ENCODE results near the gene PHGDH. TPM values are rescaled to one million over a fixed set of nuclear protein-coding genes. Genes with fewer than 3 reads are reported as not detected.
"Not testable (repeated sequence)": the region's sequence is repeated elsewhere in the genome, so short reads cannot be mapped to it uniquely, and the experiment has no call there.

The PHGDH gene
- total and polyA plus RNA-seq, 10 donors = 1.1 to 24.6 (median 5.5) TPM

- H3K27ac ChIP-seq = no peak overlapping the region
- no peak for TF ChIP-seq CTCF (IDR thresholded peaks at IDR 0.05 in 8 of 11, conservative IDR thresholded peaks at IDR 0.05 in 3 of 11)
- no peak for TF ChIP-seq POLR2AphosphoS5 (IDR thresholded peaks at IDR 0.05)
- TF ChIP-seq POLR2A (IDR thresholded peaks at IDR 0.05) = no peak
- no peaks in the 10 kb centered on the region for H3K36me3 ChIP-seq
- WGBS, 5 donors = 64 to 76% (median 70%) methylated on average over 7 of the region's 7 CpGs
- intact Hi-C loops (cut with DNase I; ENCODE audit: low total_unique reads) = no loop called here
- no peaks in the 10 kb centered on the region for H3K27me3 ChIP-seq (replicated peaks in 1 of 7)
- no peak for DNase-seq
- H3K4me1 ChIP-seq = peaks cover 0 to 5% (median 0%) of the 10 kb centered on the region in 6 donors
- H3K4me3 ChIP-seq = no peak overlapping the region
- no peaks in the 10 kb centered on the region for H3K9me3 ChIP-seq
These were observed 71.0 kb downstream of the PHGDH start for GRCh38 chr1:119782631-119783325.

- 47 to 71% (median 58%) methylated on average over 6 of the region's 6 CpGs for WGBS, 5 donors
- intact Hi-C loops (cut with DNase I; ENCODE audit: low total_unique reads) = no loop called here
- Histone ChIP-seq H3K27ac (no peak overlapping the region), H3K4me1 (peaks cover 0 to 5% (median 0%) of the 10 kb centered on the region in 6 donors), H3K4me3 (no peak overlapping the region), H3K36me3 (no peaks in the 10 kb centered on the region), H3K27me3 (replicated peaks in 1 of 7) (no peaks in the 10 kb centered on the region), H3K9me3 (no peaks in the 10 kb centered on the region)
- DNase-seq = no peak
- no peak for TF ChIP-seq POLR2A (IDR thresholded peaks at IDR 0.05)
- no peak for TF ChIP-seq POLR2AphosphoS5 (IDR thresholded peaks at IDR 0.05)
- no peak for TF ChIP-seq CTCF (IDR thresholded peaks at IDR 0.05 in 8 of 11, conservative IDR thresholded peaks at IDR 0.05 in 3 of 11)
These were observed 71.8 kb downstream of the PHGDH start for GRCh38 chr1:119783354-119784185.

GRCh38 chr1:119784191-119784781 lies 72.6 kb downstream of the PHGDH start:
- DNase-seq = no peak
- Histone ChIP-seq H3K9me3 (no peaks in the 10 kb centered on the region), H3K27ac (no peak overlapping the region), H3K27me3 (replicated peaks in 1 of 7) (no peaks in the 10 kb centered on the region), H3K4me3 (no peak overlapping the region), H3K4me1 (peaks cover 0 to 5% (median 0%) of the 10 kb centered on the region in 6 donors), H3K36me3 (no peaks in the 10 kb centered on the region)
- 43 to 85% (median 57%) methylated on average over 3 of the region's 3 CpGs for WGBS, 5 donors
- intact Hi-C loops (cut with DNase I; ENCODE audit: low total_unique reads) = no loop called here
- TF ChIP-seq POLR2AphosphoS5 (IDR thresholded peaks at IDR 0.05) (no peak), POLR2A (IDR thresholded peaks at IDR 0.05) (no peak), CTCF (IDR thresholded peaks at IDR 0.05 in 8 of 11, conservative IDR thresholded peaks at IDR 0.05 in 3 of 11) (no peak)

- H3K36me3 ChIP-seq; H3K9me3 ChIP-seq; H3K4me3 ChIP-seq; H3K4me1 ChIP-seq; H3K27me3 ChIP-seq (replicated peaks in 1 of 7); DNase-seq; H3K27ac ChIP-seq; intact Hi-C loops (cut with DNase I; ENCODE audit: low total_unique reads): not testable (repeated sequence)
- WGBS, 5 donors = 63 to 89% (median 79%) methylated on average over 7 of the region's 7 CpGs
These were observed 74.3 kb downstream of the PHGDH start for GRCh38 chr1:119786046-119786445.

- H3K36me3 ChIP-seq; H3K27me3 ChIP-seq (replicated peaks in 1 of 7); H3K4me1 ChIP-seq; intact Hi-C loops (cut with DNase I; ENCODE audit: low total_unique reads); H3K4me3 ChIP-seq; H3K27ac ChIP-seq; H3K9me3 ChIP-seq; DNase-seq: not testable (repeated sequence)
- 69 to 88% (median 78%) methylated on average over 4 of the region's 4 CpGs for WGBS, 5 donors
These were observed 74.8 kb downstream of the PHGDH start for GRCh38 chr1:119786473-119787050.
